Measurements from ENCODE around the gene ZBTB45. TPM values are rescaled to one million over a fixed set of nuclear protein-coding genes. Genes with fewer than 3 reads are reported as not detected.
A peak's percentile ranks its signal among the peaks of the same experiment; 100 is the strongest.
"Not testable (repeated sequence)": the region's sequence is repeated elsewhere in the genome, so short reads cannot be mapped to it uniquely, and the experiment has no call there.

ZBTB45 gene
- total RNA-seq, 1 donor from 2014 or later: 7.2 TPM

DNA sequence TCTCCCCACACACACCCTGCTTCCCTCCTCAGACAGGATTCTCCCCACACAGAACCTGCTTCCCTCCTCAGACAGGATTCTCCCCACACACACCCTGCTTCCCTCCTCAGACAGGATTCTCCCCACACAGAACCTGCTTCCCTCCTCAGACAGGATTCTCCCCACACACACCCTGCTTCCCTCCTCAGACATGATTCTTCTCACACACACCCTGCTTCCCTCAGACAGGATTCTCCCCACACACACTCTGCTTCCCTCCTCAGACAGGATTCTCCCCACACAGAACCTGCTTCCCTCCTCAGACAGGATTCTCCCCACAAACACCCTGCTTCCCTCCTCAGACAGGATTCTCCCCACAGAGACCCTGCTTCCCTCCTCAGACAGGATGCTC is 19.6 kb upstream of the ZBTB45 start:
- DNase-seq (ENCODE audit: low read depth): not testable (repeated sequence)

DNA sequence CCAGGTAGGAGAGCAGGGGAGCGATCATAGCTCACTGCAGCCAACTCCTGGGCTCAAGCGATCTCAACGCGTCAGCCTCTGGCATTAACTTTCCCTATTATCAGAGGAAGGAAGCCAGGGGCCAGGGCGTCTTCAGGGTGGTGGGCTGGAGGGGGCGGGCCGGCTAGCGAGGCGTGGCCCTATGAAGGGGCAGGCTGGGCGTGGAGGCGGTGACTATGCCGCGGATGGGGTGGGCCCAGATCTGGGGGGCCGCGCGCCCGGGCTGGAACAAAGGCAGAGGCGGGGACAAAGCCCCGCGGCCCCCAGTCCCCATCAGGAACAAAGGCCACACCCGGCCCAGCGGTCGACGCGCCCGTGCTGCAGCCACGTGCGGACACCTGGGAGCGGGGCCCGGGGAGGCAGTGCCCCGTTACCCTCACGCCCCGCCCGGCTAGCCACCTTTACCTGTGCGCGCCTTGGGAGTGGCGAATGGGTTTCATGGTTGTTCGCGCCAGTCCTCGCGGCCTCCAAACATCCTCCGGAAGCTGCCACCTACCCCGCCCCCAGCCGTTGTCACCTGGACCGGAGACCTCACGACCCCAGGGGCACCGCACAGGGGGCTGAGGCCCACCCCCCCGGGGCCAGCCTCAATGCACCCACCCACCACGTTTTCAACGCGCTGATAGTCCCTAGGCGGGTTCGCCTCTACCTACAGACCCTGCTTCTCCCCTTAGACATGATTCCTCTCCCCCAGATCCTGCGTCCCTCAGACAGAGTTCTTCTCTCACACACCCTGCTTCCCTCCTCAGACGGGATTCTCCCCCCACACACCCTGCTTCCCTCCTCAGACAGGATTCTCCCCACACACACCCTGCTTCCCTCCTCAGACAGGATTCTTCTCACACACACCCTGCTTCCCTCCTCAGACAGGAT is 18.9 kb upstream of the ZBTB45 start:
- no peak for DNase-seq (ENCODE audit: low read depth)

DNA sequence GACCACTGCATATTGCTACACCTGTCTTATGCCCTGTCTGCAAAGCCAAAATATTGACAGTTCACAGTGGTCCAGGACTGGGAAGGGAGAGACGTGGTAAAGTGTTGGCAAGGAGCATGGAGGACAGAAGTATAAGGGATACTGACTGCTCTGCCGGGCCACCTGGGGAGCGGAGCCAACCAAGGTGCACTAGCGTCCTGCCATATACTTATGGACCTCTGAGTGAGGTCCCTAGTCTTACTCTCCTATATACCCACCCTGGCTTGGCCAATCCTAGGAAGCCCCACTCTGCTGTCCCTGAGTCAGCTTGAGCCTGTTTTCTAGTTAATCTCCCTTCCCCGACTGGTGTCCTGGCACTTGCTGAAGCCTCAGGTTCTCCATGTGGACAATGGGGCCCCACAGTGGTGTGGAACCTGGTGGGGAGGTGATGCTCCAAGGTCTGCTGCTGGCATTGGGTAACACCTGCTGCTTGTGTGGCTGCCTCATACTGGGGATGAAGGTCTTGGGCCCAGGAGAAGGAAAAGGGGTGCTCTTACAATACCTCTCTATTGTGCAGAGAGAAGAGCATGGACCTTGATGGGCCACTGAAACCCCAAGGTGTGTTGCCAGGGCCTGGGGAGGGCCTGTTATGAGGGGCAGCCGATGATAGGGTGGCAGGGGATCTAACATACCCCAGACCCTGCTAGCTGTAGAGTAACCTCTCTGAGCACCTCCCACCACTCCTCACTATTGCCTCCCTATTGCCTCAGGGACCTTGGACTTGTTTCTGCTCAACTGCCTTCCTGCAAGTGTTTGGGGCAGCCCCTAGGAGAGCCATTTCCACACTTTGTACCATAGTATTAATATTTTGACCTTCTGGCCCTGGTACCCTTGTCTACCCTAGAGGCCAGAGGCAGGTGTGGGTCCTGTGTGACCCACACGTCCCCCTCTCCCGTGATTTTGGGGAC is 17.5 kb upstream of the ZBTB45 start:
- DNase-seq (ENCODE audit: low read depth): no peak

DNA sequence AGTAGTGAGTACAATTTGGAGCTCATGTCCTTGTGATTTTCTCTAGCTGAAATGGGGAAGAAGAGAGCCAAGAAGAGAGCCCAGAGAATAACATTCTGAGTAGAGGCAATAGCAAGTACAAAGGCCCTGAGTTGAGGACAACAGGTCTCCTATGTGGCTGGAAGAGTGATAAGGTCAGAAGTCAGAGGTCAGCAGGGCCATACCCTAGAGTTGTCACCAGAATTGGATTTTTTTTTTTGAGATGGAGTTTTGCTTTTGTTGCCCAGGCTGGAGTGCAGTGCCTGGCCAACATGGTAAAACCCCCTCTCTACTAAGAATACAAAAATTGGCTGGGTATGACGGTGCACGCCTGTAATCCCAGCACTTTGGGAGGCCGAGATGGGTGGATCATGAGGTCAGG is 16.2 kb upstream of the ZBTB45 start:
- no peak for DNase-seq (ENCODE audit: low read depth)

DNA sequence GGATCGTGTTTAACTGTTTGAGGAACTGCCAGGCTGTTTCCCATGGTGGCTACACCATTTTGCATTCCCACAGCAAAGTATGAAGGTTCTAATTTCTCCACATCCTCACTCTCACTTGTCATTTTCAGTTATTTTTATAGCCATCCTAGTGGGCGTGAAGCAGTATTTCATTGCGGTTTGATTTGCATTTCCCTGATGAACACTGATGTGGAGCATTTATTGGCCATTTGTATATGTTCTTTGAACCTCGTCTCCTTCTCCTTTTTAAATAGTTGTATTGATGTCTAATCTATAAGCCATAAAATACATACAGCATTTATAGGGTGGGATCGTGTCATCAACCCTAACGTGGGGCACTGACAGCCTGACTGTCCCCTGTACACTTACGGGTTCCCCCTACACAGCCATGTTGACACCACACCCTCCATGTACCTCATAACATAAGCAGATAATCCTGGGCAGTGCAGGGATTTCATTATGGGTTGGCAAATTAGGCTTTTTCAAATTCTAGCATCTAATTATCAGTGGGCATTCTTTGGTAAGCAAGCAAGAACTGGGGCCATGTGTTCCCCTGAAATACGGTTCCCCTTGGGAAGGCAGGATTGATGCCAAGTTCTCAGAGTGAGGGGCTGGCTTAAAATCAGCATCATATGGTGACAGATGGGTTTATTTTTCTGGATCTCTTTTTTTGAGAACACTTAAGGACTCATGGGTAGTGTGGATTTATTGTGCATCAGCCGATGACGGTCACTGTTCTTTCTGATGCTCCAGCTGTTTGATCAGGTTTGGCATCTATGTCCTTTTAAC is 11.6 kb upstream of the ZBTB45 start:
- DNase-seq (ENCODE audit: low read depth): no peak

DNA sequence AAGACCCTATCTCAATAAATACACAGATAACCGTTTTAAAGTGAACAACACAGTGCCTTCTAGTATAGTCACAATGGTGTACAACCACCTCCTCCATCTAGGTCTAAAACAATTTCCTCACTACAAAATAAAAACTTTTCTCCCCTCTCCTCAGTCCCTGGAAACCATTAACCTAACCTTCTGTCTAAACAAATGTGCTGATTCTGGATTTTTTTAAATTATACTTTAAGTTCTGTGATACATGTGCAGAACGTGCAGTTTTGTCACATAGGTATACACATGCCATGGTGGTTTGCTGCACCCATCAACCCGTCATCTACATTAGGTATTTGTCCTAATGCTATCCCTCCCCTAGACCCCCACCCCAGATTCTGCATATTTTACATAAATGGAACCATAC is 9.8 kb upstream of the ZBTB45 start:
- DNase-seq (ENCODE audit: low read depth): no peak

DNA sequence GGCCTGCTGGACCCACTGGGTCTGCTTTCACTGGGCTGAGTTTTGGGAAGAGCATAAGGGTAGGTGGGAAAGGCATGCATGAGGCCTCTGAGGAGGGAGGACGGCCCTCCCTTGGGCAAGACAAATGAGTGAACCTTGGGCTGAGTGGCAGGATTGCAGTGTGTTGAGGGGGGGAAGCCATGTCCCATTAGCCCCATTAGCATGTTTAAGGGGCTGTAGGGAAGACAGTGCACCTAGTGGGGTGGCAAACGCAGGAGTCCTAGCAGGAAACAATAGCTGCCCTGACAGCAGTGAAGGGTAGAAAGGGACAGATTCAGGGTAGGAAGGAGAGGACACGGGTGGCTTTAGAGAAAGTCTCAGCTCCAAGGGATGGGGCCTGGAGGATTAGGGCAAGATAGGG is 3.1 kb upstream of the ZBTB45 start:
- DNase-seq (ENCODE audit: low read depth): no peak

DNA sequence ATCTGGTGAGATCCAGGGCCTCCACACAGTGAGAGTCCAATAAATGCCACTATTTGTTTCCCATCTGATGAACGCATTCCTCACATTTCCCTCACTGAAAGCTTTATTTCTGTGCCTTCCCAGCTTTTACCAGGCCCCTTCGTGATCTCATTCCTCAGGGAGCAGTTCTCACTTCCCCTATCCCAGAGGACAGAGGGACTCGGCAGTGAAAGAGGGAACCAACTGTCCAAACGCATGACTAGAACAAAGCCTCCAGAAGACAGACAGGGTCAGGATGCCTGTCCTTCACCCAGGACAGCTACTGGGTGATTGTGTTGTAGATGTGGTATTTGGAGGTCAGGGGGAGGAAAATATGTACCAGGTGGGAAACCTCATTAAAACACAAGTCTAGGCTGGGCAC is 2.0 kb upstream of the ZBTB45 start:
- no peak for DNase-seq (ENCODE audit: low read depth)

DNA sequence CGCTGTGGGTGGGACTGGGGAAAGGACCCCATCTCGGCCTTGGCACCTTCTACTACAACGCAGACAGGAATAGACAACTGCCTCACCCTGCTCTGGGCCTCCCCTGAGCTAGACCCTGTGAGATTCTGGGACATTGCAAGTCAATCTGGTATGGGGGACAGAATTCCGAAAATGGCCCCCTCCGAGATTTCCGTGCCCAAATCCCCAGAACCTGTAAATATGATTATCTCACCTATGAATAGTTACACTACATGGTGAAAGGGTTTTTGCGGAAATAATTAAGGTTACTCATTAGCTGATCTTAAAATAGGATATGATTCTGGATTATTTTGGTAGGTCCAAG is 618 bp upstream of the ZBTB45 start:
- DNase-seq (ENCODE audit: low read depth): no peak

DNA sequence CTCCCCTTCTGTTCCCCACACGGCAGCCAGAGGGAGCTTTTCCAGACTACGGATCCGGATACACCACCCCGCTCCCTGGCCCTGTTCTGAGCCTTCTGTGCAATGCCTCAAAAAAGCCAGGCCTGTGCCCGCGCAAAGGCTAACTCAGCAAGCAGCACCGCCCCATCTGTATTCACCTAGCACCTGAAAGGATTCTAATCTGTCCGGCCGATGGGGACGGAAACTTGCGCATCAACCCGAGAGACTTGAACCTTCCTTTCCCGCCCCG is 589 bp downstream of the ZBTB45 start:
- DNase-seq (ENCODE audit: low read depth): peak; percentile 79

DNA sequence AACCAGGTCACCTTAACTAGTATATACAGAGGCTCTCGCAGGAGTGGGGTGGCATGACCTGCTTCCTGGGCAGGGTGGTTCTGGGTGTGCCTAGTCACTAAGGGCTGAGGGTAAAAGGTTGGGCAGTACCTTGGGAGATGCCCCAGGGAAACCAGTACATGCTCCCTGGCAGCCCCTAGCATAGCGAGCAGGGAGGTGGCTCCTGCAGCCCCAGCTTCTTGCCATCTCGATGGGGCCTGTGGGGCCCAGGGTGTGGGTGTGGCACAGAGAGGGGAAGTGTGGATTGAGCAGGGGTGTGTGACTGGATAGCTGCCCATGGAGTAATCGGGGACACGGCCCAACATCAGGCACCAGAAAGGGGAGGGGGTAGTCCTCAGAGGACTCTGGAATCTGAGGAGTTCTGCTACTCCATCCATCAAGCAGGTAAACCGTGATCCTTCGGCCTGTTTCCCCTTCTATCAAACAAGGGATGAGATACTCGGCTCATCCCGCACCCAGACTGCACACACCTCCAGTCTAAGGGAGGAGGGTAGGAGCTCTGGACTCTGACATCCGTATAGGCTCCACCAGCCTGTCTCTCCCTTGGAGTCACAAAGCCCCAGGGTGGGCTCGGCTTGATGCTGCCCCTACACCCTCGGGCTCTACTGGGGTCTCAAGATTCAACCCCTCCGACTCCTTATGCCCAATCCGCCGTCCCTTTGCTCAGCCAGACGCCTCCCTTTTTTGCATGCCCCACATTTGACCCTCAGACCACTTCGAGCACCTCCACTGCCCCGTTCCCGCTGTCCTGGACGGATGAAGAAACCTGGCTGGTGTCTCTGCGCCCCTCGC is 1.1 kb downstream of the ZBTB45 start:
- DNase-seq (ENCODE audit: low read depth): no peak

DNA sequence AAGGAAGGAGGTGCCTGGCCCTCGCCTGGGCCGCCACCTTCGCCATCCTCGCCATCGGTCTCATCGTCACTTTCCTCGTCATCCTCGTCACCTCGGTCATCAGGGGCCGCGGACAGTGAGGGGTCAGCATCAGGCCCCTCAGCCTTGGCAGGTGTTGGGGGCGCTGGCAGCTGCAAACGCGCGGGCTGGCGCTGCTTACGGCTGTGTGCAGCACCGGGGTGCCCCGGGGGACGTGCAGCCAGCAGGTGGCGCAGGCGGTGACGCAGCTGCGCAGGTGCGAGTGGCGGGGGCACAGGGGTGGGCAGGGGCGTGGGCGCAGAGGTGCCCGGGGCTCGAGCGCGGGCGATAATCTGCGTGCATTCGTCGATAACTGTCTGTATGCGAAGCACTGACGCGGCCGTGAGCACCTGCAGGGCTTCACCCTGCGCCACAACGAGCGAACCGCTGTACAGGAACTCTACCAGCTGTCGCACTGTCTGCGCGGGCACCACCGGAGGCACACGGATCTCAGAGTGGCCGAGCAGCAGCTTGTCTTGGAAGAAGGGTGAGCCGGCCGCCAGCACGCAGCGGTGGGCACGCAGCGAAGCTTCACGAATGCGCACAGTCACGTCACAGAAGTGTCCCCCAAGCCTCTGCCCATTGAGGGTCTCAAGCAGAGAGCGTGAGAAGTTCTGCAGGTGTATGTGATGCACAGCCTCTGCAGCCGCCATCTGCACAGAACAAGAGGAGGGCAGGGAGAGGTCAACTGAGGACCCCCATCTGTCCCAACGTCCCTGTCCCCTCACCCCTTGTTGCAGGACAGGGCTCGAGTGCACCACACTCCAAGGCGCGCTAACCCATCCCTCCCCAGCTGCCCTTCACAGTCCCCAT is 2.4 kb downstream of the ZBTB45 start:
- no peak for DNase-seq (ENCODE audit: low read depth)

DNA sequence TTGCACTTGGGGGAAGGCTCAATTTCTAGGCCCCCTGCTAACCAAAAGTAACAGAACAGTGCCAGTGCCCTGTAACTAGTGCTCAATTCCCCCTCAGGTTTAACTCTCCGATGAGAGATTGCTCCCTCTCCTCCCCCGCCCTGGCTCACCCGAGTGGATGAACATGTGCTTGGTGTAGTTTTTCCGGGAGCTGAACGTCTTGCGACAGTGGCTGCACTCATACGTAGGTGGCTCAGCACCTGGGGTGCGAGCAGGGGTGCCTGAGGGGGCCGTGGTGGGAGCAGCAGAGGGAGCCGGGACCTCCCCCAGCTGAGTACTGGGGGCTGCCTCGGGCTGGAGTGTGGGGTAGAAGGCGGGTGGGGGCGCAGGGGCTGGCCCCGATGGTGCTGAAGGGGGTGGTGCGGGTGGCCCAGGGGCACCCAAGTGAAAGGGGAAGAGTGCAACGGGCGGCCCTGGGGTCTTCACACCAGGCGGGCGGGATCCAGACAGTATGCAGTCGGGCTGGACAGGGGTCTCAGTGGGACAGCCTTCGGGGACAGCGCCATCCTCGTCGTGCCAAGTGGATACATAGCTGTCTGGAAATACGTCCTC is 3.3 kb downstream of the ZBTB45 start:
- DNase-seq (ENCODE audit: low read depth): no peak

DNA sequence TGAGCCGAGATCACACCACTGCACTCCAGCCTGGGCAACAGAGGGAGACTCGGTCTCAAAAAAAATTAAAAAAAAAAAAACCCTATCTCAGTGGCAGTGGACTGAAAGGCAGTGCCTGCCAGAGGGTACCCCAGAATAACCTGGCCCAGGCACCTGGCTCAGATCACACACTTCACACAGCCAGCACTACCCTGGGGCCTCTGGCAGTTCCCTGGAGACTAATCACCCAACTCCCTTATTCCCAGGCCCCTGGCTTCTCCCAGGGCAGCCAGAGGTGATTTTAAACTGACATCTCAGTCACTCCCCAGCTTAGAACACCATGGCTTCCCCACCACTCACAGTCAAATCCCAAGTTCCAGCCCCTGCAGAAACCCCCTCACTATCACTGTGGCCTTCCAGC is 4.4 kb downstream of the ZBTB45 start:
- no peak for DNase-seq (ENCODE audit: low read depth)

DNA sequence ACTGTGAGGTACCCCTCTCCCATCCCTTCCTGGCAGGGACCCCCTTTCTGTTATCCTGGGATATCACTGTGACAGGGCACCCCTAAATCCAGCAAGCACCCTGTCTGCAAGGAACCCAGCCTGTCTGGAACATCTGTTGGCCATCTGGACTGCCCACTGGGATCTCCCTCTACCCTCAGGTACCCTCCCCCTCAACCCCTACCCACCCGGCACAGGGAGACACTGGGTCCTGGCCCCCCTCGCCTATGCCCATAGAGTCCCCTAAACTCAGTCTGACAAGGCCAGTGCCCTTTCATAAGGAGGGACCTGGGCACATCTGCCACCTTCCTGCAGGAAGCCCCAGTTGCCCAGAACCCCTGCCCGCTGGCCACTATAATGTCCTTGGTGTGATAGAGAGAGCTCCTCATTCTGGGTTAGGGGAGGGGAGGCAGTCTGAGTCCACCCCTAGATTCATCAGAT is 5.0 kb downstream of the ZBTB45 start:
- no peak for DNase-seq (ENCODE audit: low read depth)

DNA sequence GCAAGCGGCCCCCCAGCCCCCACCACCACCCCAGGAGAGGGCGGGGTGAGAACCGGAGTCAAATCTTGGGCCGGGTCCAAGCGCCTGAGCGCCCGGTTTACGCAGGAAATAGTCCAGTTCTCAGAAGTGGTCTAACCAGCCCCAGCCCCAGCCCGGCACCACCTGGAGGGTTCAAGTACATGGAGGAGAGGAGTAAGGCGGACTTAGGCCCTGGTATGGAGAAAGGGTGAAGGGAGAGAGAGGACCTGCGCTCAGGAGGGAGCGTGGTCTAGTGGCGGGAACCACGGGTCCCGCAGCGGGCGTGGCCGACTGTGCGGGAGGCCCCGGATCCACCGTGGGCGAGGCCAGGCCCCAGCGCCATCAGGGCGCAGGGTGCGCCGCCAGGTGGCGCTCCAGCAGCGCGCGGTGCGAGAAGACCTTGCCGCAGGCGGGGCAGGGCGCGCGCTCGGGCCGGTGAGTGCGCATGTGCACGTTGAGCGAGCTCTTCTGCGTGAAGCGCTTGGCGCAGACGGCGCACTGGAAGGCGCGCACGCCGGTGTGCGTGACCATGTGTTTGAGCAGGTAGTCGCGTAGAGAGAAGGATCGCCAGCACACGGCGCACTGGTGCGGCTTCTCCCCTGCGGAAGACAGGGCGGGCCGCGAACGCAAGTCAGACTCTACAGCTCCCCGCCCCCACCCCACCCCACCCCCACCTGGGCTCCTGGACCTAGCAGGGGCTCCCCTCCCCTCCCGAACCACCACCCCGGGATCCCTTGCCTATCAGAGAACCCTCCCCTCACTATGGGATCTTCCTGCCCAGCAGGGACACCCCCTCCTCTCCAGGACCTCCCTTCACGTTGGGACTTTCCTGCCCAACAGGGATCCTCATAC is 5.7 kb downstream of the ZBTB45 start:
- DNase-seq (ENCODE audit: low read depth): peak; percentile 56

DNA sequence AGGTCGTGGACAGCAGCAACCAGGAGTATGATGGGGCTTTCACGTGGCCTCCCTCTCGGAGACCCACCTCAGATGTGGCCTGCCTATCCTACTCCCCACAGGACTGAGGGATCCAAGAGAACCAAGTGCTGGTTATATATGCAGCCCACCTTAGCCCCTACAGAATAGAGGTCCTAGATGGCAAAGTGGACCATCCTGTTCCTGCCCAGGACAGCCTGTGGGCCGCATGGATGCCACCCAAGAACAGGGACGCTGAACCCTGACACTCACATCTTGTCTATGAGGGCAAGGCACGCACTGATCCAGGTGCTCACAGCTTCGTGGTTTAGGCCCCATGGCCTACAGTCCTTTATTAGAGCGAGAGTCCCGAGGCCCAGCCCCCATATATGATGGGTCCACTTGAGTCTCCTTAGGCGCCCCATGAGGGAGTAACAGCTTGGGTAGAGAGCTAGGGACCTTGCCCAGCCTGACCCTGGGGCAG is 6.4 kb downstream of the ZBTB45 start:
- DNase-seq (ENCODE audit: low read depth): no peak

Measured in myocyte (in vitro differentiated cells).